Measurements from ENCODE around the gene GDPD4.

Gene GDPD4

GRCh38 chr11:77207618-77208313 lies 93.7 kb downstream of the GDPD4 start:
- Histone ChIP-seq H3F3A (ENCODE audit: low read depth) (no peaks in the 10 kb centered on the region), H3K9ac (ENCODE audit: low read depth, low read length, poor library complexity, severe bottlenecking) (no peak overlapping the region), H3K4me2 (ENCODE audit: low read depth, low read length, poor library complexity, severe bottlenecking) (no peak overlapping the region), H3K4me1 (ENCODE audit: insufficient read depth, low read length, poor library complexity, severe bottlenecking) (peaks cover 3% of the 10 kb centered on the region), H3K27me3 (ENCODE audit: insufficient read depth, low read length, poor library complexity, severe bottlenecking) (no peaks in the 10 kb centered on the region), H3K36me3 (ENCODE audit: insufficient read depth, low read length) (no peaks in the 10 kb centered on the region), H2AFZ (ENCODE audit: low read length) (no peak overlapping the region), H3K4me3 (ENCODE audit: low read length, poor library complexity, severe bottlenecking) (no peak overlapping the region), H3K9me3 (ENCODE audit: insufficient read depth, low read depth, low read length) (no peaks in the 10 kb centered on the region), H4K20me1 (ENCODE audit: insufficient read depth, low read length, poor library complexity, severe bottlenecking) (no peaks in the 10 kb centered on the region), H3K9me2 (replicated peaks; ENCODE audit: low read depth, low read length) (no peaks in the 10 kb centered on the region), H3K79me2 (ENCODE audit: insufficient read depth, low read length) (no peaks in the 10 kb centered on the region)
- TF ChIP-seq CTCF (conservative IDR thresholded peaks at IDR 0.05; ENCODE audit: low read length) (no peak), EZH2phosphoT487 (IDR thresholded peaks at IDR 0.05; ENCODE audit: borderline replicate concordance) (no peak)

GRCh38 chr11:77207019-77207485 lies 94.4 kb downstream of the GDPD4 start:
- Histone ChIP-seq H3K4me1 (ENCODE audit: insufficient read depth, low read length, poor library complexity, severe bottlenecking) (peaks cover 3% of the 10 kb centered on the region), H3K79me2 (ENCODE audit: insufficient read depth, low read length) (no peaks in the 10 kb centered on the region)

GRCh38 chr11:77206264-77207018 lies 95.0 kb downstream of the GDPD4 start:
- H3K9ac ChIP-seq (ENCODE audit: low read depth, low read length, poor library complexity, severe bottlenecking) = no peak overlapping the region

More at GRCh38 chr11:77207019-77207485, 94.4 kb downstream of the GDPD4 start:
- Histone ChIP-seq H2AFZ (ENCODE audit: low read length) (no peak overlapping the region), H3K4me3 (ENCODE audit: low read length, poor library complexity, severe bottlenecking) (no peak overlapping the region), H3K27me3 (ENCODE audit: insufficient read depth, low read length, poor library complexity, severe bottlenecking) (no peaks in the 10 kb centered on the region), H4K20me1 (ENCODE audit: insufficient read depth, low read length, poor library complexity, severe bottlenecking) (no peaks in the 10 kb centered on the region), H3K9ac (ENCODE audit: low read depth, low read length, poor library complexity, severe bottlenecking) (no peak overlapping the region), H3K9me2 (replicated peaks; ENCODE audit: low read depth, low read length) (no peaks in the 10 kb centered on the region), H3K4me2 (ENCODE audit: low read depth, low read length, poor library complexity, severe bottlenecking) (no peak overlapping the region), H3K9me3 (ENCODE audit: insufficient read depth, low read depth, low read length) (no peaks in the 10 kb centered on the region), H3F3A (ENCODE audit: low read depth) (no peaks in the 10 kb centered on the region), H3K36me3 (ENCODE audit: insufficient read depth, low read length) (no peaks in the 10 kb centered on the region)
- TF ChIP-seq EZH2phosphoT487 (IDR thresholded peaks at IDR 0.05; ENCODE audit: borderline replicate concordance) (no peak), CTCF (conservative IDR thresholded peaks at IDR 0.05; ENCODE audit: low read length) (no peak)

More at GRCh38 chr11:77206264-77207018, 95.0 kb downstream of the GDPD4 start:
- H3K27me3 ChIP-seq (ENCODE audit: insufficient read depth, low read length, poor library complexity, severe bottlenecking) = no peaks in the 10 kb centered on the region
- H3K79me2 ChIP-seq (ENCODE audit: insufficient read depth, low read length) = no peaks in the 10 kb centered on the region
- no peaks in the 10 kb centered on the region for H3K9me3 ChIP-seq (ENCODE audit: insufficient read depth, low read depth, low read length)
- H3K4me2 ChIP-seq (ENCODE audit: low read depth, low read length, poor library complexity, severe bottlenecking) = no peak overlapping the region
- no peaks in the 10 kb centered on the region for H3K9me2 ChIP-seq (replicated peaks; ENCODE audit: low read depth, low read length)
- H2AFZ ChIP-seq (ENCODE audit: low read length) = no peak overlapping the region; the same call in 1 of the 2 replicates
- H3K36me3 ChIP-seq (ENCODE audit: insufficient read depth, low read length) = no peaks in the 10 kb centered on the region
- peaks cover 3% of the 10 kb centered on the region for H3K4me1 ChIP-seq (ENCODE audit: insufficient read depth, low read length, poor library complexity, severe bottlenecking)
- no peak overlapping the region for H3K4me3 ChIP-seq (ENCODE audit: low read length, poor library complexity, severe bottlenecking)
- H4K20me1 ChIP-seq (ENCODE audit: insufficient read depth, low read length, poor library complexity, severe bottlenecking) = no peaks in the 10 kb centered on the region
- TF ChIP-seq EZH2phosphoT487 (IDR thresholded peaks at IDR 0.05; ENCODE audit: borderline replicate concordance) (no peak), CTCF (conservative IDR thresholded peaks at IDR 0.05; ENCODE audit: low read length) (no peak)
- H3F3A ChIP-seq (ENCODE audit: low read depth) = no peaks in the 10 kb centered on the region
